ENCODE measurements around the gene OR2T5. TPM values are rescaled to one million over a fixed set of nuclear protein-coding genes. Genes with fewer than 3 reads are reported as not detected.
A peak's percentile ranks its signal among the peaks of the same experiment; 100 is the strongest.
"Not testable (repeated sequence)": the region's sequence is repeated elsewhere in the genome, so short reads cannot be mapped to it uniquely, and the experiment has no call there.

Gene OR2T5, protein sequence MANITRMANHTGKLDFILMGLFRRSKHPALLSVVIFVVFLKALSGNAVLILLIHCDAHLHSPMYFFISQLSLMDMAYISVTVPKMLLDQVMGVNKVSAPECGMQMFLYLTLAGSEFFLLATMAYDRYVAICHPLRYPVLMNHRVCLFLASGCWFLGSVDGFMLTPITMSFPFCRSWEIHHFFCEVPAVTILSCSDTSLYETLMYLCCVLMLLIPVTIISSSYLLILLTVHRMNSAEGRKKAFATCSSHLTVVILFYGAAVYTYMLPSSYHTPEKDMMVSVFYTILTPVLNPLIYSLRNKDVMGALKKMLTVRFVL
- total RNA-seq (not detected), polyA plus RNA-seq (not detected), total RNA-seq (0 reads per million in 6 experiments)

DNA sequence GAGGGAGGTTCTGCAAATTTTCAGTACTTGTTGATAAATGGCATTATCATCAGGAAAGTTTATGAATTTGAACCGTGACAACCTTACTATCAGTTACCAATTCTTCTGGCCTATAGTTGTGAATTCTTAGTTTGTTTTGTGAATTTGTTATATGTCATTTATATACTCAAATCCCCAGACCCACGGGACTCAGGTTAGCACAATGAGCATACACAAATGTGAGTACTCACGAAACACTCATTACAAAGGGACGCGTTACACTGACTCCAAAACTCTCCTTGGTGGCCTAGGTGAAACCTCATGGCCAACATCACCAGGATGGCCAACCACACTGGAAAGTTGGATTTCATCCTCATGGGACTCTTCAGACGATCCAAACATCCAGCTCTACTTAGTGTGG lies at the start of gene OR2T5:
Gene OR2T5 (plus strand): TSS at position 301 of the 400 bp plus-strand sequence. CDS start 0 bp downstream, at position 301.
- H3K27me3 Mint-ChIP-seq, H3K27ac Mint-ChIP-seq, H3K9me3 Mint-ChIP-seq, DNase-seq, H3K36me3 Mint-ChIP-seq, ATAC-seq, H3K4me1 Mint-ChIP-seq, H3K4me3 Mint-ChIP-seq, POLR2A ChIA-PET: not testable (repeated sequence)

DNA sequence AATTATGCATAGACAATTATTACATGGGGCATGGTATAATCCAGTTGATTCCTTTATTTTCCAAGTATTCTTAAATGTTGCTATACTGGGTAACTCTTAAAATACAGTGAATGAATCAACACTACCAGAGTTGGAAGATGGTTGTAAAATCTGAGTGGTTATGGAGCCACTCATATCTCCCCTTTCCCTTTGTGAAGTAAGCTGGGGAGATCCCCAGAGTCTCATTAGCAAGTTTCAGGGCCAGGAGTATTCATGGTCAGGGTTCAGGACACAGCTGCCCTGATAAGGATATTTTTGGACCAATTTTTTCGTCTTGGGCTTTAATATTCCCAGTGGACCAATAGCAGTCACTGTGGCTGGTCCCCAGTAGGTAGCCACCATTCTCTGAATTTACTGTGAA lies 49.7 kb upstream of the OR2T5 start:
- H3K27me3 Mint-ChIP-seq, H3K36me3 Mint-ChIP-seq, H3K4me3 Mint-ChIP-seq, POLR2A ChIA-PET, H3K9me3 Mint-ChIP-seq, H3K27ac Mint-ChIP-seq, DNase-seq, H3K4me1 Mint-ChIP-seq, ATAC-seq: not testable (repeated sequence)

DNA sequence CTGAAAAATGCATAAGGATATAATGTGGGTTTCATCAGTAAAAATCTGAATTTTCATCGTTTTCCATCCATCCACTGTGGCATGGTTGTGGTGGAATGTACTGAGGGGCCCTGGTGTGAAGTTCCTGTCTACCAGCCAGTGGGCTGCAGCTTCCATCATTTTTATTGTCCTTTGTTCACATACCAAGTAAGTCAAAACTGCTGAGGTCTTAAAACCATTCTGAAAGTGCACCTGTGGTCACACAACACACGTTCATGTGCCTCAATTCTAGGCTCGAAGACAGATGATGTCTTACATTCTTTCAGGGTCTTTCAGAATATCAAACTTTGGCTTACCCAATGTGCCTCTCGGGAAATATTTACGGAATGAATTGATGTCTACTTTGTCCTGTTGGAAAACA lies 49.1 kb upstream of the OR2T5 start:
- H3K36me3 Mint-ChIP-seq, H3K9me3 Mint-ChIP-seq, ATAC-seq, H3K27me3 Mint-ChIP-seq, H3K27ac Mint-ChIP-seq, H3K4me3 Mint-ChIP-seq, DNase-seq, POLR2A ChIA-PET, H3K4me1 Mint-ChIP-seq: not testable (repeated sequence)

DNA sequence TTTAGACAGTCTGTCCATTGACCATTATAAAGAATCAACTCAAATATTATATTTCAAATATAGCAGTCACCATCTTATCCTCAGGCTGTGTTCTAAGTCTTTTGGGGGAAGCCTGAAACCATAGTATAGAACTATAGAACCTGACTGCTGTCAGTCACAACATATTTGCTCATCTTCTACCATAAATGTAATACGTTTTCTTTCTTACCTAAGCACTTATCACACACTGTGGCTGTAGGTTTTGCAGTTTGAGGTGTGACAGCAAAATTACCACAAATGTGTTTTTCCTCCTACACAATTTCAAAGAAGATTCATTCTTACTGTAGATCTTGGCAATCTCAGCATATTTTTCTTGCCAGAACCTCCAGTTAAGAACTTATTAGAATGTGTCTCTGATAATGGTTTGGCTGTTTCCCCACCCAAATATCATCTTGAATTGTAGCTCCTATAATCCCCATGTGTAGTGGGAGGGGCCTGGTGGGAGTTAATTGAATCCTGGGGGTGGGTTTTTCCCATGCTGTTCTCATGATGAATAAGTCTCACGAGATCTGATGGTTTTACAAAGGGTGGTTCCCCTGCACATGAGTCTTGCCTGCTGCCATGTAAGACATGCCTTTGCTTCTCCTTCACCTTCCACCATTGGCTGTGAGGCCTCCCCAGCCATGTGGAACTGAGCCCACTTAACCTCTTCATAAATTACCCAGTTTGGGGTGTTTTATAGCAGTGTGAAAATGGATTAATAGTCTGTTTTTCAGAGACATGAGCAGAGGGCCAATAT lies 45.7 kb upstream of the OR2T5 start:
- POLR2A ChIA-PET, DNase-seq, H3K27ac Mint-ChIP-seq, H3K36me3 Mint-ChIP-seq, H3K4me3 Mint-ChIP-seq, H3K4me1 Mint-ChIP-seq, ATAC-seq, H3K27me3 Mint-ChIP-seq, H3K9me3 Mint-ChIP-seq: not testable (repeated sequence)

DNA sequence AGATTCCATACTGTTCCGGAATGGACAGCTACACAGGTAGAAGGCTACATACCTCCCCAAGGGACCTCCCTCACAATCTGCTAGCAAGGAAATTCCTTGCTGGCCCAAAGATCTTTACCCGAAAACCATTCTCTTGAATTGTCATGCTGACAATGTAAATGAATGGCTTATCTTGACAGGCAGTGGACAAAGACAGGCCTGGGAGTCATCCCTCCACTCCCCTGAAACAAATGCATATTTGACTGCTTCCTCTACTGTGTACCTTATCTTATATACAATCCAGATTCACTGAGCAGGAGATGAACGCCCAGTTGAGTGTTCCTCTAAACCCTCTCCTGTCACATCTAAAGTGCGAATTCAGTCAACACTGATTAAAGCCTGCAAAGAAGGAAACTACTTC lies 43.8 kb upstream of the OR2T5 start:
- H3K27ac Mint-ChIP-seq, DNase-seq, H3K27me3 Mint-ChIP-seq, POLR2A ChIA-PET, H3K9me3 Mint-ChIP-seq, H3K4me1 Mint-ChIP-seq, ATAC-seq, H3K4me3 Mint-ChIP-seq, H3K36me3 Mint-ChIP-seq: not testable (repeated sequence)

DNA sequence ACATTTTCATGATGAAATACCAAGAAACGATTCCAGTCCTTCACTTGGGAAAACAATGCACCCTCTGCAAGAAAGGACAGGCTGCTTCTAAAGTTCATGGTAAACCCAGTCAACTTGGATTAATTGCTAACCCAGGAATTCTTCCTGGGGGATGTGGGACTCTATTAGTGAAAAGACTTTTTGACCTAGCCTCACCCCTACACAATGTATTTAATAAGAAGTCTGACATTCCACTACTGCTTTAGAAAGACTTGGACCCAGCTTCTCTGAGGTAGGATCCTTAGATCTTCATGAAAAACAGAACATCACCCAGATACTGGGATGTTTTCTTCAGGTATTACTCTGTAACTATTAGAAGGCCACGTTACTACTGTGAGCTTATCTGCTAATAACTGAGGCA lies 43.0 kb upstream of the OR2T5 start, which contains the start of gene OR2T2:
Gene OR2T2 (plus strand): TSS at position 239 of the 400 bp plus-strand sequence. CDS start 7,161 bp downstream, outside the sequence.
- POLR2A ChIA-PET, ATAC-seq, H3K36me3 Mint-ChIP-seq, H3K9me3 Mint-ChIP-seq, DNase-seq, H3K27me3 Mint-ChIP-seq, H3K4me3 Mint-ChIP-seq, H3K4me1 Mint-ChIP-seq: not testable (repeated sequence)
- peak within 1 kb of the TSS in 2 of 10 donors; percentile 36 to 41 for H3K27ac Mint-ChIP-seq

DNA sequence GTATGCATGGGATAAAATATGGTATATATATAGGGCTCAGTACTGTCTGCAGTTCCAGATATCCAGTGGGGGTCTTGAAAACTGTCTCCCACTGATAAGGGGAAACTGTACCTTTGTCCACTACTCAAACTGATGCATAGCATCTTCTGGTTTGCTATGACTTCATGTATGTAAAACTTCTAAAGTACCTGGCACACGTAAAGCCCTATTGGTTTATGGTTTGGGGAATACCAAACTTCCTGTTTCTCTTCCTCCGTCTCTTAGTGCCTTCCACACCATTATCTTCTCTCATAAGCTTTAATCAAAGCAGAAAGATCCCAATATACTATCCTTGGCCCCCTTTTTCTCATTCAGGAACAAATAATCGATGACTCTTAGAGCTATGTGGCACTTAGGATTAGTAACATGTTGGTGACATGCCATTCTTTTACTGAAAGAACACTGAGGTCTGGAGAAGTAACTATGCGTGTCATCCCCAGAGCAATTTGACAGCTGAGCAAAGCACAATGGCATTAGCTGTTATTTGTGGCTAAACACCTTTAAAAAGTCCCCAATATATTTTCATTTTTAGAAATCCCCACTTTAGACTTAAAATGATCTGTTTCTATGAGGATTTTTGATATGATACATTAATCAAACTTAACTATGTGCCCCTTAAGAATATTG lies 39.8 kb upstream of the OR2T5 start:
- H3K27ac Mint-ChIP-seq, H3K4me1 Mint-ChIP-seq, DNase-seq, H3K36me3 Mint-ChIP-seq, H3K4me3 Mint-ChIP-seq, H3K27me3 Mint-ChIP-seq, H3K9me3 Mint-ChIP-seq, POLR2A ChIA-PET: not testable (repeated sequence)
- peak in 1 of 2 donors; percentile 35 for ATAC-seq

DNA sequence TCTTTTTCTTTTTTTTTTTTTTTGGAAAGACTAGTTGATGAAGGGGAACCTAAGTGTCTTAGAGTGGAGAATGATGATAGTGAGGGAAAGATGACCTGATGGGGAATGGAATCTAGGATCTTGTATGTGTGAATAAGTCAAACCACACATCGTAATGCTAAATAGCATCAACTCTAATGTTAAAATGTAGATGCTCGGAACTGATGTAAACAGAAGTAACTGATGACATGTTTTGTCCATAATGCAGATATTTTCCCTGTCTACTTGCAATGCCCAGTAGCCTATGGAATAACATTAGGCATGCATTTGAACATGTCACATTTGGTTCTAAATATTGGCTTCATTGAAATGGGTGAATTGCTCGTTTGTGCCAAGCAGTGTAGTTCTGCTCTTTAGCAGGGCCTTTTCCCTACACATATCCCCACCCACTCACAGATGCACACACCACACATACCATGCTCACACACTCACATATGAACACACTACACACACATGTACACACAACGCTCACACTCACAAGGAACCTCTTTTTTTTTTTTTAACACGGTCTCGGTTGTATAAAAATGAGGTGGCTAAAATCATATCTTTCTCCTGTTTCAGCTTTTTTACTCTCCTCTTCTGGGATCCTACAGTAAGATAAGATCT lies 38.4 kb upstream of the OR2T5 start:
- H3K9me3 Mint-ChIP-seq, ATAC-seq, H3K36me3 Mint-ChIP-seq, H3K27me3 Mint-ChIP-seq, H3K27ac Mint-ChIP-seq, POLR2A ChIA-PET, DNase-seq, H3K4me3 Mint-ChIP-seq, H3K4me1 Mint-ChIP-seq: not testable (repeated sequence)

DNA sequence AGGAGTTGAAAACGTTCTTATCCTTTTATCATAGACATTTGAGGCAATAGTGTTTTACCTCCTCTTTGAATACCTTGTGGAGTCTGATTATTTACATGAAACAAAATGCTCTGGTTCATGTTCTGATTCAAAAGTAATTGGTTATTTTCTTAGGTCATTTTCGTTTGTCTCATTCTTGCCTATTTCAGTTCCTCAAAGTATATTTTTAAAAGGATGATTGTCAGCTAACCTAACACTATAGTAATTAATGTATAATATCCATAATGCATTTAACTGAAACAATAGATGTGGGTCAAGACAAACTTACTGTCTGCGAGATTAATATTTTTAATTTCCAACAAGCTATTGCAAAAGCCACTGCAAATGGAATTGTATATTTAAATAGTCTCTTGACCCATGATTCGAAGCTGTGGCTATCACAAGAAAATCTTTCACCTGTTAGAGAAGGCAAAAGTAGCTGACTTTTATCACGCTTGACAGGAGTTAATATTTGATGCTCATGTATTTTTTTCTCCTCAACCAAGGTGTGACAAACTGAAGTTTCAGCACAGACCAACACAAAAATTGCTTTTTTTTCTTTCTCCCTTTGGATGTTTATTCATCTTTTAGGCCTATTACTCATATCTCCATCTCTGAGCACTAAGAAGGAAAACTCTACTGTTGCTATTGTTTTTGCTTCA lies 37.8 kb upstream of the OR2T5 start:
- H3K4me1 Mint-ChIP-seq, POLR2A ChIA-PET, H3K27ac Mint-ChIP-seq, ATAC-seq, H3K36me3 Mint-ChIP-seq, H3K27me3 Mint-ChIP-seq, DNase-seq, H3K9me3 Mint-ChIP-seq, H3K4me3 Mint-ChIP-seq: not testable (repeated sequence)

DNA sequence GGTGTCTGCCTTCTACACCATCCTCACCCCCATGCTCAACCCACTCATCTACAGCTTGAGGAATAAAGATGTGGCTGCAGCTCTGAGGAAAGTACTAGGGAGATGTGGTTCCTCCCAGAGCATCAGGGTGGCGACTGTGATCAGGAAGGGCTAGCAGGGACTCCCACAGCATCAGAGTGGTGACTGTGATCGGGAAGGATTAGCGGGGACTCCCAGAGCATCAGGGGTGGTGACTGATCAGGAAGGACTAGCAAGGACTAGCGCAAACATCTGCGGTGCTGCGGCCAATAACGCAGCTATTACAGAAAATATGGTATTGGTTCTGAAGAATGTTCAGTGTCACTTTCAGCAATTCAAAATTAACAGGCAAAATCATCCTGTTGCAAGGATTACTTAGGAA lies 34.8 kb upstream of the OR2T5 start:
- H3K4me1 Mint-ChIP-seq, result not testable (repeated sequence)

DNA sequence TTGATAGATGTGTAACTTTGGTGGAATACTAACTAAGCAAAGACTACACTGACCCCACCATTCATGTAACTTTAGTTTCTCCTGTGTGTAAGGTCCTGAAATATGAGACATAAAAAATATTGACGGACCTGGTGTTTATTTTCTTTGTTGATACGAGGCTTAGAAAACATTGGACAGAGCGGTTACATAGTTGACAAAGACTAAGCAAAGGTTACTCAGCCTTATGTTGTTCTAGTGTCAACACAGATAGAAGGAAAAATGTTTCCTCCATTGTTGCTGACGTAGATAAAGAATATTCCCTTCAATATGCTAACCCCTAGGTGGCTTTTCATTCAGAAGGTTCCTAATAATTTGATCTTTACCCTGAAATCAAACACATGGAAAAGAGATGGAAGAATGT lies 33.3 kb upstream of the OR2T5 start:
- H3K27me3 Mint-ChIP-seq, H3K4me1 Mint-ChIP-seq, ATAC-seq, H3K27ac Mint-ChIP-seq, POLR2A ChIA-PET, H3K4me3 Mint-ChIP-seq, DNase-seq, H3K9me3 Mint-ChIP-seq, H3K36me3 Mint-ChIP-seq: not testable (repeated sequence)

More for the DNA sequence above, 34.8 kb upstream of the OR2T5 start:
- H3K36me3 Mint-ChIP-seq, DNase-seq, H3K27ac Mint-ChIP-seq, H3K4me3 Mint-ChIP-seq, ATAC-seq, POLR2A ChIA-PET, H3K27me3 Mint-ChIP-seq, H3K9me3 Mint-ChIP-seq: not testable (repeated sequence)

DNA sequence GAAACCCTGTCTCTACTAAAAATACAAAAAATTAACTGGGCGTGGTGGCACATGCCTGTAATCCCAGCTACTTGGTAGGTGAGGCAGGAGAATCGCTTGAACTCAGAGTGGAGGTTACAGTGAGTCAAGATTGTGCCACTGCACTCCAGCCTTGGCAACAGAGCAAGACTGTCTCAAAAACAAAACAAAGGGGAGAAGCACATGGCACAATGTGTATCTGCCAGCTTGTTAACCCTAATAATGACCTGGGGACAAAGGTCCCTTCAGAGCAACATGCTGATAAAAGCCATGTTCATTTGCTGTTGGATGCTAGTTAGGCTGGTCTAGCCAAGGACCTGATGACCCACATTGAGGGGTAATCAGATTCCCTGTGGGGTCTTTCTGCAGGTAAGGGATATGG lies 31.8 kb upstream of the OR2T5 start:
- H3K27ac Mint-ChIP-seq, H3K27me3 Mint-ChIP-seq, H3K9me3 Mint-ChIP-seq, ATAC-seq, POLR2A ChIA-PET, H3K4me1 Mint-ChIP-seq, DNase-seq, H3K36me3 Mint-ChIP-seq, H3K4me3 Mint-ChIP-seq: not testable (repeated sequence)
